ENCODE measurements around the gene RPL13. TPM values are rescaled to one million over a fixed set of nuclear protein-coding genes. Genes with fewer than 3 reads are reported as not detected.
A peak's percentile ranks its signal among the peaks of the same experiment; 100 is the strongest.

RPL13 gene
- total and polyA plus RNA-seq, 2 donors (not counting 1 experiment from before 2014, with no cell fraction given): 1,442 to 3,823 TPM

GRCh38 chr16:89602952-89603590 is 42.6 kb downstream of the RPL13 start:
- TF ChIP-seq, protein P1, sequence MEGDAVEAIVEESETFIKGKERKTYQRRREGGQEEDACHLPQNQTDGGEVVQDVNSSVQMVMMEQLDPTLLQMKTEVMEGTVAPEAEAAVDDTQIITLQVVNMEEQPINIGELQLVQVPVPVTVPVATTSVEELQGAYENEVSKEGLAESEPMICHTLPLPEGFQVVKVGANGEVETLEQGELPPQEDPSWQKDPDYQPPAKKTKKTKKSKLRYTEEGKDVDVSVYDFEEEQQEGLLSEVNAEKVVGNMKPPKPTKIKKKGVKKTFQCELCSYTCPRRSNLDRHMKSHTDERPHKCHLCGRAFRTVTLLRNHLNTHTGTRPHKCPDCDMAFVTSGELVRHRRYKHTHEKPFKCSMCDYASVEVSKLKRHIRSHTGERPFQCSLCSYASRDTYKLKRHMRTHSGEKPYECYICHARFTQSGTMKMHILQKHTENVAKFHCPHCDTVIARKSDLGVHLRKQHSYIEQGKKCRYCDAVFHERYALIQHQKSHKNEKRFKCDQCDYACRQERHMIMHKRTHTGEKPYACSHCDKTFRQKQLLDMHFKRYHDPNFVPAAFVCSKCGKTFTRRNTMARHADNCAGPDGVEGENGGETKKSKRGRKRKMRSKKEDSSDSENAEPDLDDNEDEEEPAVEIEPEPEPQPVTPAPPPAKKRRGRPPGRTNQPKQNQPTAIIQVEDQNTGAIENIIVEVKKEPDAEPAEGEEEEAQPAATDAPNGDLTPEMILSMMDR (conservative IDR thresholded peaks at IDR 0.05 in 1 of 2, IDR thresholded peaks at IDR 0.05 in 1 of 2; ENCODE audit: low read depth in 1 of 2, low read length in 2 of 2): no peak
- TF ChIP-seq EZH2 (IDR thresholded peaks at IDR 0.05; ENCODE audit: low read length, missing control alignments): no peak
- no peaks in the 10 kb centered on the region for H4K20me1 ChIP-seq (ENCODE audit: control insufficient read depth, extremely low read depth, insufficient read depth, low read length)
- H2AFZ ChIP-seq (ENCODE audit: low read length): no peak overlapping the region
- no peaks in the 10 kb centered on the region for H3K9me3 ChIP-seq (ENCODE audit: control insufficient read depth, insufficient read depth, low read depth, low read length)
- no peaks in the 10 kb centered on the region for H3K36me3 ChIP-seq (ENCODE audit: control insufficient read depth, insufficient read depth, low read length)
- no peaks in the 10 kb centered on the region for H3K79me2 ChIP-seq (ENCODE audit: control insufficient read depth, insufficient read depth, low read length)
- H3K27me3 ChIP-seq (ENCODE audit: control insufficient read depth, insufficient read depth, low read length): no peaks in the 10 kb centered on the region
- peak overlapping the region; percentile 75 for H3K4me2 ChIP-seq (ENCODE audit: extremely low read depth, insufficient read depth, low read length)
- H3K9ac ChIP-seq (ENCODE audit: insufficient read depth, low read length): no peak overlapping the region
- H3K27ac ChIP-seq (ENCODE audit: insufficient read depth, low read length): peak overlapping the region; percentile 62
- peaks cover 12% of the 10 kb centered on the region for H3K4me1 ChIP-seq (ENCODE audit: control insufficient read depth, extremely low read depth, insufficient read depth, low read length)
- no peak overlapping the region for H3K4me3 ChIP-seq (replicated peaks in 1 of 4; ENCODE audit: control extremely low read depth in 1 of 4, insufficient read depth in 1 of 4, low read depth in 3 of 4, low read length in 4 of 4)
- DNase-seq (ENCODE audit: low read depth in 2 of 2): no peak

DNA sequence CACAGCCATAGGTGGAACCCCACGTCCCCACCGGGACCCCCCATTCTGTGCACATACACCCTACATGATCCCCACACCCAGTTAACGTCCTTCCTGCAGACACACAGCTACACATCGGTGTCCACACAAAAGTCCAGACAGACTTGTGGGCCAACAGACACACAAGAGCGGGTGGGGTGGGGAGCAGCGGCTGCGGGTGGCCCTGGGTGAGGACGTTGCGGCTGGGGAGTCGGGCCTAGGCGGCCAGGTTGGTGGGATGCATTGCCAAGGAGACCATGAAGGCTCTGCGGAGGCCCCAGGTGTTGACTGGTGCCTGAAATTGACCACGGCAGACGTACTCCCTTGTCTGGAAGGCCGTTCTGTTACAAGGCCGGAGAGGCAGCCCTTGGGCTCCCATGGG is 44.3 kb downstream of the RPL13 start:
- H3K79me2 ChIP-seq (ENCODE audit: control insufficient read depth, insufficient read depth, low read length): no peaks in the 10 kb centered on the region
- H3K4me2 ChIP-seq (ENCODE audit: extremely low read depth, insufficient read depth, low read length): no peak overlapping the region
- no peak overlapping the region for H3K4me3 ChIP-seq (replicated peaks in 1 of 4; ENCODE audit: control extremely low read depth in 1 of 4, insufficient read depth in 1 of 4, low read depth in 3 of 4, low read length in 4 of 4)
- no peaks in the 10 kb centered on the region for H3K36me3 ChIP-seq (ENCODE audit: control insufficient read depth, insufficient read depth, low read length)
- H2AFZ ChIP-seq (ENCODE audit: low read length): no peak overlapping the region
- TF ChIP-seq, protein P1 (conservative IDR thresholded peaks at IDR 0.05 in 1 of 2, IDR thresholded peaks at IDR 0.05 in 1 of 2; ENCODE audit: low read depth in 1 of 2, low read length in 2 of 2): no peak
- no peak for TF ChIP-seq EZH2 (IDR thresholded peaks at IDR 0.05; ENCODE audit: low read length, missing control alignments)
- H3K27ac ChIP-seq (ENCODE audit: insufficient read depth, low read length): no peak overlapping the region
- no peak overlapping the region for H3K9ac ChIP-seq (ENCODE audit: insufficient read depth, low read length)
- H3K9me3 ChIP-seq (ENCODE audit: control insufficient read depth, insufficient read depth, low read depth, low read length): no peaks in the 10 kb centered on the region
- H3K27me3 ChIP-seq (ENCODE audit: control insufficient read depth, insufficient read depth, low read length): no peaks in the 10 kb centered on the region
- peaks cover 12% of the 10 kb centered on the region for H3K4me1 ChIP-seq (ENCODE audit: control insufficient read depth, extremely low read depth, insufficient read depth, low read length)
- DNase-seq (ENCODE audit: low read depth in 2 of 2): no peak
- H4K20me1 ChIP-seq (ENCODE audit: control insufficient read depth, extremely low read depth, insufficient read depth, low read length): no peaks in the 10 kb centered on the region

DNA sequence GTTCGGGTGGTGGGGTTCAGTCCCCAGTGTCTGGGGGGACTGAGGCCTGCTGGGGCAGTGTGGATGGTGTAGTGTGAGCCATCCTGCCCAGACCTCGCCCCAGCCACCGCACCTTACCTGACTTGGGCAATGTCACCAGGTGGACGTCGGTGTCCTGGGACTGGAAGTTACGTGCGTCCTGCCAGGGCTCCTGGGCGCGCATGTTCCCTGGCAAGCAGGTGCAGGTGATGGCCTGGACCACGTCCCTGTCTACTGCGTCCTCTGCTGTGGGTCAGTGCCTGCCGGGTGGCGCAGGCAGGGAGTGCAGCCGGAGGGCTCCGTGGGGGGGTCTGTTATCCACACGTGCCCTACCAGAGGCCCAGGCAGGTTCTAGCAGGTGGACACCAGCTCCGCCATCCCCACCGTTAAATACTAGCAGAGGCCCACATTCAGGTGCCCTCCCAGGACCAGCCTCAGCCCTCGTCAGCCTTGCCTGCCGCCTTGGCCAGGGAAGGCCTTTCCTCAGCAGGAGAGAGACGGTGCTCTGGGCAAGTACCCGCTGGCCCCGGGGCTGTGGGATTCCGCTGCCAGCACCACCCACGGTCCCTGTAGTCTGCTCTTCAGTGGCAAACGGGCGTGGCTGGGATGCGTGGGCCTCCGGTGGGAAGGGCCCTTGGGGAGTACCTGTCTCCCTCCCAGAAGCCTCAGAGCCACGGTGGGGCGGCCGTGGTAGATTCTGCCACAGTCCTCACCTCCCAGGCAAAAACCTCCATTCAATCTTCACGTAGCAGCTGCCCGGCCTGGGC is 44.9 kb downstream of the RPL13 start:
- DNase-seq (ENCODE audit: low read depth in 2 of 2): no peak
- Histone ChIP-seq H3K9me3 (ENCODE audit: control insufficient read depth, insufficient read depth, low read depth, low read length) (no peaks in the 10 kb centered on the region), H3K79me2 (ENCODE audit: control insufficient read depth, insufficient read depth, low read length) (no peaks in the 10 kb centered on the region), H3K4me2 (ENCODE audit: extremely low read depth, insufficient read depth, low read length) (no peak overlapping the region), H4K20me1 (ENCODE audit: control insufficient read depth, extremely low read depth, insufficient read depth, low read length) (no peaks in the 10 kb centered on the region), H3K27me3 (ENCODE audit: control insufficient read depth, insufficient read depth, low read length) (no peaks in the 10 kb centered on the region), H3K9ac (ENCODE audit: insufficient read depth, low read length) (no peak overlapping the region), H2AFZ (ENCODE audit: low read length) (no peak overlapping the region), H3K4me1 (ENCODE audit: control insufficient read depth, extremely low read depth, insufficient read depth, low read length) (peaks cover 12% of the 10 kb centered on the region), H3K4me3 (replicated peaks in 1 of 4; ENCODE audit: control extremely low read depth in 1 of 4, insufficient read depth in 1 of 4, low read depth in 3 of 4, low read length in 4 of 4) (no peak overlapping the region), H3K27ac (ENCODE audit: insufficient read depth, low read length) (no peak overlapping the region), H3K36me3 (ENCODE audit: control insufficient read depth, insufficient read depth, low read length) (no peaks in the 10 kb centered on the region)
- no peak for TF ChIP-seq EZH2 (IDR thresholded peaks at IDR 0.05; ENCODE audit: low read length, missing control alignments)
- TF ChIP-seq, protein P1 (conservative IDR thresholded peaks at IDR 0.05 in 1 of 2, IDR thresholded peaks at IDR 0.05 in 1 of 2; ENCODE audit: low read depth in 1 of 2, low read length in 2 of 2): no peak

Data from fibroblast of lung (primary cell).